SU-DHL-6 (cell line): ENCODE data around the gene SPESP1.

Experiments used
- CTCF ChIP-seq: fragments of 200-600 bp; sonication (generic); IDR thresholded peaks from one replicate; pipeline ENCODE4 v1.5.1; 2017; ENCODE audit warnings: antibody characterized with exemption, mild to moderate bottlenecking, low read length, moderate library complexity; ENCODE audit not compliant: insufficient read depth, poor library complexity, severe bottlenecking
- EZH2phosphoT487 ChIP-seq: fragments of 200-600 bp; sonication (generic), shearing (Covaris generic); conservative IDR thresholded peaks from 2 replicates; pipeline ENCODE4 v1.6.1; 2018; ENCODE audit warnings: mild to moderate bottlenecking, antibody characterized with exemption, low read length, moderate library complexity, mixed read lengths

- TF ChIP-seq EZH2phosphoT487, result no peak
- TF ChIP-seq CTCF, result no peak
These were observed 21.5 kb downstream of the SPESP1 start for GRCh38 chr15:68951813-68952212.
